K562 (cell line): Measurements from ENCODE around the gene SYNJ2. TPM values are rescaled to one million over a fixed set of nuclear protein-coding genes. Genes with fewer than 3 reads are reported as not detected.
A peak's percentile ranks its signal among the peaks of the same experiment; 100 is the strongest.

Source experiments
- BHLHE40 ChIP-seq: IDR thresholded peaks from 2 replicates; pipeline ENCODE4 v1.6.1; 2011; ENCODE audit warnings: low read length, improper control_type of control experiment
- CLOCK ChIP-seq: fragments of 250-450 bp; sonication (Bioruptor Pico); IDR thresholded peaks from 2 replicates; pipeline ENCODE4 v1.4.0; 2020; ENCODE audit warnings: mild to moderate bottlenecking, moderate library complexity, borderline replicate concordance
- EZH2 ChIP-seq: IDR thresholded peaks from 2 replicates; pipeline ENCODE4 v1.6.1; 2012; ENCODE audit warnings: low read depth, mild to moderate bottlenecking, inconsistent platforms, low read length, borderline replicate concordance
- GMEB1 ChIP-seq: fragments of 250-450 bp; sonication (Bioruptor Pico); IDR thresholded peaks from 2 replicates; pipeline ENCODE4 v1.4.0; 2020; ENCODE audit warnings: mild to moderate bottlenecking
- ILF3 ChIP-seq: fragments of 450-650 bp; IDR thresholded peaks from 2 replicates; pipeline ENCODE4 v1.6.1; 2018; ENCODE audit warnings: antibody characterized with exemption, mild to moderate bottlenecking, moderate library complexity, borderline replicate concordance
- IRF9 ChIP-seq: fragments of 450-650 bp; IDR thresholded peaks from 2 replicates; pipeline ENCODE4 v1.6.1; 2016; ENCODE audit warnings: missing biosample characterization, missing genetic modification characterization
- KAT7 ChIP-seq: sonication (generic); formaldehyde crosslinking; IDR thresholded peaks from 2 replicates; pipeline ENCODE4 v1.8.0; 2022; ENCODE audit warnings: missing genetic modification reagents, mild to moderate bottlenecking, borderline replicate concordance
- MAFG ChIP-seq: fragments of 450-650 bp; conservative IDR thresholded peaks from 2 replicates; pipeline ENCODE4 v1.6.1; 2016; ENCODE audit warnings: missing genetic modification characterization, missing compliant biosample characterization
- MED1 ChIP-seq: sonication (generic); formaldehyde crosslinking; IDR thresholded peaks from 2 replicates; pipeline ENCODE4 v1.8.1; 2023; ENCODE audit warnings: missing genetic modification reagents, borderline replicate concordance
- MTA2 ChIP-seq: fragments of 450-650 bp; IDR thresholded peaks from 2 replicates; pipeline ENCODE4 v1.6.1; 2016; ENCODE audit warnings: low read depth
- NFIC ChIP-seq: fragments of 450-650 bp; IDR thresholded peaks from 2 replicates; pipeline ENCODE4 v1.6.1; 2017; ENCODE audit warnings: mild to moderate bottlenecking, inconsistent platforms
- NFRKB ChIP-seq: fragments of 450-650 bp; IDR thresholded peaks from 2 replicates; pipeline ENCODE4 v1.6.1; 2016; ENCODE audit warnings: low read depth
- RFX1 ChIP-seq: fragments of 450-650 bp; IDR thresholded peaks from 2 replicates; pipeline ENCODE4 v1.6.1; 2016; ENCODE audit warnings: mild to moderate bottlenecking, moderate library complexity
- RHOXF2B ChIP-seq: fragments of 250-450 bp; sonication (Bioruptor Pico); conservative IDR thresholded peaks from 2 replicates; pipeline ENCODE4 v1.5.1; 2021
- TCFL5 ChIP-seq: fragments of 250-450 bp; sonication (Bioruptor Pico); conservative IDR thresholded peaks from 2 replicates; pipeline ENCODE4 v1.6.1; 2021; ENCODE audit warnings: mild to moderate bottlenecking, moderate library complexity, matching md5 sums
- USF1 ChIP-seq: sonication (generic); formaldehyde crosslinking; IDR thresholded peaks from 2 replicates; pipeline ENCODE4 v1.9.0; 2022; ENCODE audit warnings: mild to moderate bottlenecking, missing genetic modification reagents
- ZFP91 ChIP-seq: sonication (generic); formaldehyde crosslinking; IDR thresholded peaks from 2 replicates; pipeline ENCODE4 v1.8.0; 2022; ENCODE audit warnings: mild to moderate bottlenecking, missing genetic modification reagents
- ZKSCAN8 ChIP-seq: fragments of 200-800 bp; sonication (Bioruptor generic); IDR thresholded peaks from 2 replicates; pipeline ENCODE4 v1.6.1; 2016; ENCODE audit warnings: missing genetic modification characterization, missing compliant biosample characterization
- ZNF143 ChIP-seq: sonication (generic); formaldehyde crosslinking; IDR thresholded peaks from 2 replicates; pipeline ENCODE4 v1.9.0; 2022; ENCODE audit warnings: mild to moderate bottlenecking, missing genetic modification reagents
- ZNF584 ChIP-seq: fragments of 200-800 bp; sonication (Bioruptor generic); IDR thresholded peaks from 2 replicates; pipeline ENCODE4 v1.6.1; 2016; ENCODE audit warnings: low read depth, mild to moderate bottlenecking, missing genetic modification characterization, missing compliant biosample characterization
- polyA plus RNA-seq, 8 experiments: library from polyadenylated mRNA; depleted of rRNA in 4 of 8; stranded (reverse) in 5 of 8; unstranded in 3 of 8; fragments of >200 nt; fragmentation: Nextera tagmentation in 2 of 8; fragmentation: Illumina TruSeq in 1 of 8; extraction: Ambion mirVana in 2 of 8; extraction: Trizol in 1 of 8; gene quantifications; 2 replicates each; pipeline versions ENCODE4 v1.2.1 to v1.2.3, GENCODE V29; 2011 to 2014; ENCODE audit warnings: inconsistent platforms in 1 of 8, missing spikeins in 1 of 8
- total RNA-seq, 7 experiments: library from RNA; depleted of rRNA in 6 of 7; stranded (reverse); fragments of >200 nt in 6 of 7; fragmentation: Illumina TruSeq in 2 of 7; extraction: Trizol in 2 of 7; gene quantifications; 2 replicates each; pipeline versions ENCODE4 v1.2.1 to v1.2.3, GENCODE V29; 2011 to 2021; ENCODE audit warnings: low replicate concordance in 1 of 7

SYNJ2 gene
- total and polyA plus RNA-seq, 9 of the 15 experiments (the other 6 are each of a cell fraction or from before 2014, with no cell fraction given), result 3.0 to 27.7 (median 17.8) TPM

GRCh38 chr6:158031381-158032353, 50.0 kb downstream of the SYNJ2 start (continued):
- TF ChIP-seq ZFP91 (CRISPR knock-in tag) (no peak), USF1 (CRISPR knock-in tag) (peak; percentile 2; the same call in 1 of the 2 replicates), RFX1 (no peak), RHOXF2B (no peak), NFRKB (no peak), IRF9 (tag) (no peak), MAFG (no peak), CLOCK (CRISPR knock-in tag) (no peak), ZNF584 (CRISPR knock-in tag) (no peak), ZKSCAN8 (CRISPR knock-in tag) (no peak), ZNF143 (CRISPR knock-in tag) (no peak), ILF3 (no peak), KAT7 (0 out of 2 replicates have a peak, but pooled peaks have one; percentile 63), EZH2 (no peak), GMEB1 (CRISPR knock-in tag) (peak; percentile 16; the same call in 1 of the 2 replicates), MED1 (CRISPR knock-in tag) (no peak), NFIC (no peak), TCFL5 (CRISPR knock-in tag) (no peak), BHLHE40 (peak; percentile 52), MTA2 (peak; percentile 13; the same call in 1 of the 2 replicates)
